GM19240 (cell line): Measurements from ENCODE around the gene SCNN1B.
"Not testable (repeated sequence)": the region's sequence is repeated elsewhere in the genome, so short reads cannot be mapped to it uniquely, and the experiment has no call there.

Source experiments
- DNase-seq: peaks from one replicate; pipeline ENCODE4 v3.0.0; 2011; ENCODE audit warnings: low spot score; ENCODE audit not compliant: insufficient read length

Gene SCNN1B

GRCh38 chr16:23288209-23288608 lies 13.9 kb upstream of the SCNN1B start:
- no peak for DNase-seq

- DNase-seq: no peak
These were observed 13.2 kb upstream of the SCNN1B start for GRCh38 chr16:23288726-23289512.

- no peak for DNase-seq
These were observed 11.7 kb upstream of the SCNN1B start for GRCh38 chr16:23290189-23291062.

GRCh38 chr16:23293016-23293415 lies 9.1 kb upstream of the SCNN1B start:
- no peak for DNase-seq

- no peak for DNase-seq
These were observed 7.8 kb upstream of the SCNN1B start for GRCh38 chr16:23294260-23294659.

- peak; percentile 45 for DNase-seq
These were observed 5.1 kb upstream of the SCNN1B start for GRCh38 chr16:23296994-23297393.

- no peak for DNase-seq
These were observed 3.7 kb upstream of the SCNN1B start for GRCh38 chr16:23298290-23298915.

GRCh38 chr16:23299815-23300214 lies 2.3 kb upstream of the SCNN1B start:
- not testable (repeated sequence) for DNase-seq

GRCh38 chr16:23301251-23302044 lies 654 bp upstream of the SCNN1B start:
- DNase-seq: no peak

GRCh38 chr16:23303685-23304084 lies 1.6 kb downstream of the SCNN1B start:
- DNase-seq: no peak

- DNase-seq: no peak
These were observed 2.5 kb downstream of the SCNN1B start for GRCh38 chr16:23304620-23305019.

- no peak for DNase-seq
These were observed 4.3 kb downstream of the SCNN1B start for GRCh38 chr16:23306199-23307100.

GRCh38 chr16:23310217-23310616 lies 8.1 kb downstream of the SCNN1B start:
- DNase-seq: no peak

GRCh38 chr16:23310744-23311143 lies 8.6 kb downstream of the SCNN1B start:
- DNase-seq: no peak

- no peak for DNase-seq
These were observed 14.1 kb downstream of the SCNN1B start for GRCh38 chr16:23316232-23316631.

- DNase-seq: no peak
These were observed 14.6 kb downstream of the SCNN1B start for GRCh38 chr16:23316634-23317265.

- DNase-seq: no peak
These were observed 15.2 kb downstream of the SCNN1B start for GRCh38 chr16:23317266-23317661.

GRCh38 chr16:23317751-23318150 lies 15.6 kb downstream of the SCNN1B start:
- no peak for DNase-seq

- no peak for DNase-seq
These were observed 16.5 kb downstream of the SCNN1B start for GRCh38 chr16:23318639-23319038.
